HepG2 (cell line): ENCODE measurements around the gene RUNX3.

Experiments used
- BRCA1 ChIP-seq: sonication (generic); formaldehyde crosslinking; IDR thresholded peaks from 2 replicates; pipeline ENCODE4 v1.4.0; 2020; ENCODE audit warnings: missing genetic modification reagents
- CHD2 ChIP-seq: IDR thresholded peaks from 2 replicates; pipeline ENCODE4 v1.6.1; 2011; ENCODE audit warnings: low read depth, low read length, improper control_type of control experiment
- CTCF ChIP-seq: sonication (generic); formaldehyde crosslinking; IDR thresholded peaks from 2 replicates; pipeline ENCODE4 v1.5.0; 2020; ENCODE audit warnings: mild to moderate bottlenecking, missing genetic modification reagents, moderate library complexity
- FOXM1 ChIP-seq: sonication (generic); formaldehyde crosslinking; IDR thresholded peaks from 2 replicates; pipeline ENCODE4 v1.5.0; 2020; ENCODE audit warnings: missing genetic modification reagents
- KDM4B ChIP-seq: sonication (generic); formaldehyde crosslinking; IDR thresholded peaks from 2 replicates; pipeline ENCODE4 v1.4.0; 2020; ENCODE audit warnings: missing genetic modification reagents
- NFYB ChIP-seq: sonication (generic); formaldehyde crosslinking; IDR thresholded peaks from 2 replicates; pipeline ENCODE4 v1.4.0; 2020; ENCODE audit warnings: missing genetic modification reagents
- SP2 ChIP-seq: sonication (generic); formaldehyde crosslinking; IDR thresholded peaks from 2 replicates; pipeline ENCODE4 v1.5.1; 2020; ENCODE audit warnings: mild to moderate bottlenecking, missing genetic modification reagents
- TRIM24 ChIP-seq: sonication (generic); formaldehyde crosslinking; IDR thresholded peaks from 2 replicates; pipeline ENCODE4 v1.8.0; 2022; ENCODE audit warnings: mild to moderate bottlenecking, missing genetic modification reagents
- ZKSCAN1 ChIP-seq: fragments of 150-350 bp; IDR thresholded peaks from 2 replicates; pipeline ENCODE4 v1.6.1; 2014; ENCODE audit warnings: low read length
- TF ChIP-seq, protein P1 (sequence below): sonication (generic); formaldehyde crosslinking; IDR thresholded peaks from 2 replicates; pipeline ENCODE4 v1.4.0; 2020; ENCODE audit warnings: mild to moderate bottlenecking, missing genetic modification reagents

DNA sequence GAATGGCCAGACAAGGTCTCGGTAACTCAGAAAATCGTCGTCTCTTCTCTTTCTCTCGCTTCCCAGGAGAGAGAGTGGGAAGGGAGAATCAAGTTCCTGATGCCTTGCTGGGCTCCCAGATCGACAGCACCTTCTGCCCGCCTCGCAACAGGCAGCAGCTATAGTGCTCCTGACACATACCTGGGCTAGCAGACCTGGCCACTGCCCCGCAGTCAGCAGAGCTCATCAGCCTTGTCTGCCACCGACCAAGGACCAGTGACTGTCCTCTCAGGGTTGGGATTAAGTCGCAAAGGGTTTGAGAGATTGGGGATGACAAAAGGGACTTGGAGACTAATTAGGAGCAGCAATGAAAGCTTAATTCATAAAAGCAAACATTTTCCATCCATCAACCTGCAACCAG is 4.1 kb downstream of the RUNX3 start:
- TF ChIP-seq CTCF (CRISPR knock-in tag) (no peak), CHD2 (no peak), NFYB (CRISPR knock-in tag) (no peak), FOXM1 (CRISPR knock-in tag) (no peak), BRCA1 (no peak), TRIM24 (no peak), KDM4B (no peak), ZKSCAN1 (no peak), SP2 (CRISPR knock-in tag) (no peak)
- TF ChIP-seq, protein P1, sequence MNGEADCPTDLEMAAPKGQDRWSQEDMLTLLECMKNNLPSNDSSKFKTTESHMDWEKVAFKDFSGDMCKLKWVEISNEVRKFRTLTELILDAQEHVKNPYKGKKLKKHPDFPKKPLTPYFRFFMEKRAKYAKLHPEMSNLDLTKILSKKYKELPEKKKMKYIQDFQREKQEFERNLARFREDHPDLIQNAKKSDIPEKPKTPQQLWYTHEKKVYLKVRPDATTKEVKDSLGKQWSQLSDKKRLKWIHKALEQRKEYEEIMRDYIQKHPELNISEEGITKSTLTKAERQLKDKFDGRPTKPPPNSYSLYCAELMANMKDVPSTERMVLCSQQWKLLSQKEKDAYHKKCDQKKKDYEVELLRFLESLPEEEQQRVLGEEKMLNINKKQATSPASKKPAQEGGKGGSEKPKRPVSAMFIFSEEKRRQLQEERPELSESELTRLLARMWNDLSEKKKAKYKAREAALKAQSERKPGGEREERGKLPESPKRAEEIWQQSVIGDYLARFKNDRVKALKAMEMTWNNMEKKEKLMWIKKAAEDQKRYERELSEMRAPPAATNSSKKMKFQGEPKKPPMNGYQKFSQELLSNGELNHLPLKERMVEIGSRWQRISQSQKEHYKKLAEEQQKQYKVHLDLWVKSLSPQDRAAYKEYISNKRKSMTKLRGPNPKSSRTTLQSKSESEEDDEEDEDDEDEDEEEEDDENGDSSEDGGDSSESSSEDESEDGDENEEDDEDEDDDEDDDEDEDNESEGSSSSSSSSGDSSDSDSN (CRISPR knock-in tag), result no peak
